Endothelial cell of umbilical vein (primary cell): ENCODE data around the gene PPP1R3D. TPM values are rescaled to one million over a fixed set of nuclear protein-coding genes. Genes with fewer than 3 reads are reported as not detected.

Source experiments
- BruUV-seq: library from RNA; stranded (reverse); fragments of 400-500 nt; replicated peaks from 2 replicates; lab custom pipeline; 2021; lab: Mats Ljungman, UMichigan
- CTCF ChIA-PET: fragments of 300-600, 350-600 bp; sonication (Branson Sonifier 250); formaldehyde crosslinking; loops from one replicate; lab custom pipeline; 2021; ENCODE audit warnings: antibody characterized with exemption, inconsistent platforms; lab: Charles Lee
- POLR2A ChIA-PET: fragments of 300-600, 350-600 bp; sonication (Branson Sonifier 250); formaldehyde crosslinking; loops from one replicate; lab custom pipeline; 2021; ENCODE audit warnings: antibody characterized with exemption, inconsistent platforms; lab: Charles Lee
- DNase-seq: peaks from one replicate; pipeline ENCODE4 v3.0.0-alpha.2; 2011; ENCODE audit warnings: low read depth, low spot score
- FAIRE-seq: peaks from 2 replicates; lab custom pipeline; 2011; peaks lifted over from hg19 to GRCh38; lab: Jason Lieb, UNC
- H2AFZ ChIP-seq: 2 replicates; pipeline ENCODE4 v1.6.0; 2012; ENCODE audit warnings: low read depth, low read length, control low read depth, inconsistent platforms
- H3K27ac ChIP-seq: 2 replicates; pipeline ENCODE4 v1.5.1; 2011; ENCODE audit warnings: low read depth, mild to moderate bottlenecking, control low read depth, low read length, moderate library complexity; ENCODE audit not compliant: insufficient read depth
- H3K27me3 ChIP-seq, 2 experiments: 2 replicates each; pipeline versions ENCODE4 v1.6.0 to v1.6.1; 2011; ENCODE audit warnings: low read length in 2 of 2, mixed read lengths in 1 of 2; ENCODE audit not compliant: control insufficient read depth in 2 of 2, insufficient read depth in 2 of 2
- H3K36me3 ChIP-seq, 2 experiments: 2 replicates in 1 of 2; 3 replicates in 1 of 2; pipeline ENCODE4 v1.5.1; 2011; ENCODE audit warnings: low read length in 2 of 2, mild to moderate bottlenecking in 1 of 2, moderate library complexity in 1 of 2; ENCODE audit not compliant: control insufficient read depth in 2 of 2, insufficient read depth in 2 of 2; ENCODE audit errors: extremely low read depth in 1 of 2
- H3K4me1 ChIP-seq: 3 replicates; pipeline ENCODE4 v1.5.1; 2011; ENCODE audit warnings: mild to moderate bottlenecking, low read length; ENCODE audit not compliant: control insufficient read depth, insufficient read depth; ENCODE audit errors: extremely low read depth
- H3K4me2 ChIP-seq: 2 replicates; pipeline ENCODE4 v1.6.1; 2011; ENCODE audit warnings: low read length, control low read depth, mixed read lengths; ENCODE audit not compliant: insufficient read depth
- H3K4me3 ChIP-seq, 3 experiments: fragments of 200-600 bp in 1 of 3; sonication (generic), shearing (Covaris generic) in 1 of 3; replicated peaks in 1 of 3; 2 replicates each; pipeline ENCODE4 v1.5.1; 2011 to 2016; ENCODE audit warnings: control low read depth in 3 of 3, low read length in 3 of 3, mild to moderate bottlenecking in 2 of 3, inconsistent platforms in 1 of 3, low read depth in 1 of 3, moderate library complexity in 1 of 3; ENCODE audit not compliant: insufficient read depth in 1 of 3
- H3K79me2 ChIP-seq: 2 replicates; pipeline ENCODE4 v1.6.0; 2012; ENCODE audit warnings: low read length, inconsistent platforms; ENCODE audit not compliant: control insufficient read depth, insufficient read depth
- H3K9ac ChIP-seq: replicated peaks from 2 replicates; pipeline ENCODE3; 2011; ENCODE audit warnings: low read length, control low read depth; ENCODE audit not compliant: insufficient read depth; ENCODE audit errors: extremely low read depth
- H3K9me1 ChIP-seq: replicated peaks from 3 replicates; pipeline ENCODE4 v1.6.0; 2011; ENCODE audit warnings: mild to moderate bottlenecking, low read length; ENCODE audit not compliant: control insufficient read depth, insufficient read depth; ENCODE audit errors: extremely low read depth
- H3K9me3 ChIP-seq: replicated peaks from 2 replicates; pipeline ENCODE4 v1.5.1; 2012; ENCODE audit warnings: low read length, inconsistent platforms; ENCODE audit not compliant: control insufficient read depth, insufficient read depth
- H4K20me1 ChIP-seq: replicated peaks from 2 replicates; pipeline ENCODE3; 2011; ENCODE audit warnings: mild to moderate bottlenecking, low read length; ENCODE audit not compliant: control insufficient read depth, insufficient read depth; ENCODE audit errors: extremely low read depth
- CTCF ChIP-seq, 2 donors: IDR thresholded peaks; 1 replicate in 1 of 2; 2 replicates in 1 of 2; pipeline ENCODE4 v1.5.1; 2011; ENCODE audit warnings: low read length in 2 of 2, mild to moderate bottlenecking in 2 of 2, moderate library complexity in 2 of 2, control low read depth in 1 of 2, inconsistent platforms in 1 of 2, low read depth in 1 of 2; ENCODE audit not compliant: insufficient read depth in 1 of 2; ENCODE audit errors: extremely low read depth in 1 of 2
- EZH2 ChIP-seq: IDR thresholded peaks from 2 replicates; pipeline ENCODE4 v1.6.1; 2012; ENCODE audit warnings: borderline replicate concordance, low read depth, mild to moderate bottlenecking, moderate library complexity, low read length, inconsistent platforms; ENCODE audit not compliant: severe bottlenecking
- FOS ChIP-seq: IDR thresholded peaks from 2 replicates; pipeline ENCODE4 v1.6.1; 2011; ENCODE audit warnings: mild to moderate bottlenecking, low read length, moderate library complexity, borderline replicate concordance; ENCODE audit not compliant: insufficient read depth
- GATA2 ChIP-seq: IDR thresholded peaks from 2 replicates; pipeline ENCODE4 v1.7.0; 2011; ENCODE audit warnings: low read depth, mild to moderate bottlenecking, moderate library complexity, mixed read lengths, low read length; ENCODE audit not compliant: insufficient read length, insufficient read depth
- JUN ChIP-seq: IDR thresholded peaks from 2 replicates; pipeline ENCODE4 v1.6.1; 2011; ENCODE audit warnings: borderline replicate concordance, low read depth; ENCODE audit not compliant: insufficient read length, insufficient read depth
- MAX ChIP-seq: IDR thresholded peaks from 2 replicates; pipeline ENCODE4 v1.6.1; 2011; ENCODE audit not compliant: insufficient read depth, insufficient read length
- MYC ChIP-seq: IDR thresholded peaks from one replicate; pipeline ENCODE4 v1.6.1; 2011; ENCODE audit warnings: mild to moderate bottlenecking, low read depth, low read length
- POLR2A ChIP-seq: IDR thresholded peaks from 2 replicates; pipeline ENCODE4 v1.6.1; 2012; ENCODE audit warnings: low read depth, mild to moderate bottlenecking, control low read depth, low read length
- POLR2AphosphoS5 ChIP-seq: IDR thresholded peaks from 2 replicates; pipeline ENCODE4 v1.6.1; 2012; ENCODE audit warnings: low read depth, mild to moderate bottlenecking, control low read depth, low read length, moderate library complexity; ENCODE audit not compliant: insufficient read depth
- dilution Hi-C: fragments of 300-500 bp; cut with MboI; formaldehyde crosslinking; loops from one replicate; pipeline ENCODE4 v1.15.0; 2019; ENCODE audit warnings: low sequenced_read_pairs; ENCODE audit not compliant: extremely low pct_ligation_motif_present
- intact Hi-C: fragments of 100-400 bp; cut with micrococcal nuclease; formaldehyde crosslinking; loops from one replicate; pipeline ENCODE4 v1.10.0; 2022
- polyA plus RNA-seq, 4 experiments: library from polyadenylated mRNA; depleted of rRNA in 3 of 4; stranded (reverse) in 3 of 4; unstranded in 1 of 4; fragments of >200 nt; gene quantifications; 2 replicates each; pipeline versions ENCODE4 v1.2.1 to v1.2.3, GENCODE V29; 2011 to 2012; ENCODE audit warnings: missing spikeins in 1 of 4
- total RNA-seq: library from RNA; stranded (reverse); gene quantifications from 2 replicates; pipeline ENCODE4 v1.2.3, GENCODE V29; 2021

The PPP1R3D gene
- total and polyA plus RNA-seq, 2 donors (not counting 3 experiments of a cell fraction or from before 2014, with no cell fraction given), result 1.7 to 5.2 TPM

GRCh38 chr20:59983076-59983475, 43.0 kb upstream of the PPP1R3D start:
- Histone ChIP-seq H3K4me1 (no peaks in the 10 kb centered on the region), H2AFZ (no peak overlapping the region), H4K20me1 (no peaks in the 10 kb centered on the region), H3K9me1 (no peaks in the 10 kb centered on the region), H3K79me2 (no peaks in the 10 kb centered on the region), H3K9me3 (no peaks in the 10 kb centered on the region), H3K36me3 (no peaks in the 10 kb centered on the region), H3K4me2 (no peak overlapping the region), H3K4me3 (no peak overlapping the region), H3K9ac (no peak overlapping the region), H3K27ac (no peak overlapping the region), H3K27me3 (no peaks in the 10 kb centered on the region)
- DNase-seq (no peak), FAIRE-seq (no peak)
- POLR2A ChIA-PET, result no interaction called here
- dilution Hi-C loops, result no loop called here
- no TSS peak for BruUV-seq
- TF ChIP-seq EZH2 (no peak), JUN (no peak), MAX (no peak), CTCF (IDR thresholded peaks at IDR 0.05; ENCODE audit: extremely low read depth in 1 of 2, insufficient read depth in 1 of 2, low read depth in 1 of 2, low read length in 2 of 2) (no peak), MYC (no peak), POLR2A (no peak), POLR2AphosphoS5 (no peak), FOS (no peak), GATA2 (no peak)
- CTCF ChIA-PET, result no interaction called here
- intact Hi-C loops, result no loop called here
